Ascending aorta (tissue), 2 donors: ENCODE measurements around the gene USH1G. TPM values are rescaled to one million over a fixed set of nuclear protein-coding genes. Genes with fewer than 3 reads are reported as not detected.

Source experiments
- DNase-seq, 2 donors: peaks; one replicate each; pipeline ENCODE4 v3.0.0-alpha.2; 2019; ENCODE audit warnings: low spot score in 2 of 2
- H3K27ac ChIP-seq, 2 donors: fragments of 200-600 bp; sonication (generic); one replicate each; pipeline ENCODE4 v1.5.1; 2016 to 2017; ENCODE audit warnings: mild to moderate bottlenecking in 1 of 2
- H3K27me3 ChIP-seq: fragments of 200-600 bp; sonication (generic); one replicate; pipeline ENCODE4 v1.5.1; 2017
- H3K36me3 ChIP-seq, 2 donors: fragments of 200-600 bp; sonication (generic); one replicate each; pipeline ENCODE4 v1.5.1; 2016
- H3K4me1 ChIP-seq, 2 donors: fragments of 200-600 bp; sonication (generic); one replicate each; pipeline ENCODE4 v1.5.1; 2016 to 2017; ENCODE audit warnings: mild to moderate bottlenecking in 1 of 2
- H3K4me3 ChIP-seq, 2 donors: fragments of 200-600 bp; sonication (generic); one replicate each; pipeline ENCODE4 v1.5.1; 2016 to 2017; ENCODE audit warnings: mild to moderate bottlenecking in 1 of 2
- H3K9me3 ChIP-seq, 2 donors: fragments of 200-600 bp; sonication (generic); one replicate each; pipeline ENCODE4 v1.5.1; 2016
- CTCF ChIP-seq, 3 experiments: fragments of 200-600 bp in 2 of 3; fragments of 450-650 bp in 1 of 3; sonication (generic) in 2 of 3; IDR thresholded peaks; one replicate each; pipeline ENCODE4 v1.5.1; 2016 to 2019; ENCODE audit warnings: antibody characterized with exemption in 3 of 3, mild to moderate bottlenecking in 1 of 3, moderate library complexity in 1 of 3
- intact Hi-C: fragments of 100-400 bp; cut with DNase I; formaldehyde crosslinking; loops from one replicate; pipeline ENCODE4 v1.15.1; 2023
- total RNA-seq: library from RNA; depleted of rRNA; stranded (reverse); fragments of >200 nt; gene quantifications from one replicate; pipeline ENCODE4 v1.1.0, GENCODE V29; 2016

The USH1G gene
- total RNA-seq, 1 donor from 2014 or later: not detected

- H3K9me3 ChIP-seq: no peaks in the 10 kb centered on the region
- no peak for TF ChIP-seq CTCF (IDR thresholded peaks at IDR 0.05)
- no peaks in the 10 kb centered on the region for H3K36me3 ChIP-seq
- no peak overlapping the region for H3K4me3 ChIP-seq
- no peak overlapping the region for H3K27ac ChIP-seq
- H3K4me1 ChIP-seq: no peaks in the 10 kb centered on the region
- no peaks in the 10 kb centered on the region for H3K27me3 ChIP-seq
- intact Hi-C loops: no loop called here
- no peak for DNase-seq
Measured at GRCh38 chr17:74954665-74955421, 31.8 kb upstream of the USH1G start.

GRCh38 chr17:74954115-74954514 lies 31.1 kb upstream of the USH1G start:
- Histone ChIP-seq H3K27me3 (no peaks in the 10 kb centered on the region), H3K4me1 (no peaks in the 10 kb centered on the region), H3K27ac (no peak overlapping the region), H3K4me3 (no peak overlapping the region), H3K9me3 (no peaks in the 10 kb centered on the region), H3K36me3 (no peaks in the 10 kb centered on the region)
- intact Hi-C loops: no loop called here
- TF ChIP-seq CTCF (IDR thresholded peaks at IDR 0.05): no peak
- no peak for DNase-seq

GRCh38 chr17:74953134-74953687 lies 30.2 kb upstream of the USH1G start:
- no peaks in the 10 kb centered on the region for H3K4me1 ChIP-seq
- no peak for DNase-seq
- no peak overlapping the region for H3K4me3 ChIP-seq
- no peaks in the 10 kb centered on the region for H3K27me3 ChIP-seq
- TF ChIP-seq CTCF (IDR thresholded peaks at IDR 0.05): no peak
- no peaks in the 10 kb centered on the region for H3K9me3 ChIP-seq
- intact Hi-C loops: no loop called here
- H3K36me3 ChIP-seq: no peaks in the 10 kb centered on the region
- H3K27ac ChIP-seq: no peak overlapping the region

GRCh38 chr17:74952431-74953133 lies 29.5 kb upstream of the USH1G start:
- no peak overlapping the region for H3K27ac ChIP-seq
- no peaks in the 10 kb centered on the region for H3K4me1 ChIP-seq
- no peak for TF ChIP-seq CTCF (IDR thresholded peaks at IDR 0.05)
- DNase-seq: no peak
- no peaks in the 10 kb centered on the region for H3K36me3 ChIP-seq
- intact Hi-C loops: no loop called here
- H3K9me3 ChIP-seq: no peaks in the 10 kb centered on the region
- no peak overlapping the region for H3K4me3 ChIP-seq
- no peaks in the 10 kb centered on the region for H3K27me3 ChIP-seq

GRCh38 chr17:74951680-74952421 lies 28.8 kb upstream of the USH1G start:
- TF ChIP-seq CTCF (IDR thresholded peaks at IDR 0.05): no peak
- intact Hi-C loops: no loop called here
- H3K27me3 ChIP-seq: no peaks in the 10 kb centered on the region
- H3K4me3 ChIP-seq: no peak overlapping the region
- no peaks in the 10 kb centered on the region for H3K4me1 ChIP-seq
- no peak overlapping the region for H3K27ac ChIP-seq
- H3K36me3 ChIP-seq: no peaks in the 10 kb centered on the region
- H3K9me3 ChIP-seq: no peaks in the 10 kb centered on the region
- no peak for DNase-seq
